HL-60 (cell line): ENCODE data around the gene NDUFV2.

ENCODE experiments used
- DNase-seq, 2 experiments: peaks; one replicate each; pipeline ENCODE4 v3.0.0-alpha.2; 2010 to 2020; ENCODE audit warnings: low read depth in 1 of 2, low spot score in 1 of 2
- H3K27ac ChIP-seq: fragments of 250-450 bp; sonication (Bioruptor Pico); replicated peaks from 2 replicates; pipeline ENCODE4 v1.5.1; 2020; ENCODE audit warnings: mild to moderate bottlenecking, moderate library complexity
- H3K27me3 ChIP-seq: fragments of 250-450 bp; sonication (Bioruptor Pico); 2 replicates; pipeline ENCODE4 v1.5.1; 2021; ENCODE audit warnings: mild to moderate bottlenecking, moderate library complexity; ENCODE audit not compliant: insufficient read depth, poor library complexity, severe bottlenecking
- H3K4me3 ChIP-seq: replicated peaks from 2 replicates; pipeline ENCODE4 v1.5.1; 2011; ENCODE audit warnings: mild to moderate bottlenecking, control low read depth, low read length; ENCODE audit not compliant: insufficient read depth
- GABPA ChIP-seq: IDR thresholded peaks from 2 replicates; pipeline ENCODE4 v1.6.1; 2012; ENCODE audit warnings: low read depth
- POLR2AphosphoS5 ChIP-seq: IDR thresholded peaks from 2 replicates; pipeline ENCODE4 v1.6.1; 2012; ENCODE audit warnings: low read depth
- REST ChIP-seq: IDR thresholded peaks from 2 replicates; pipeline ENCODE4 v1.6.1; 2012; ENCODE audit warnings: low read depth; ENCODE audit not compliant: insufficient replicate concordance
- SPI1 ChIP-seq: IDR thresholded peaks from 2 replicates; pipeline ENCODE4 v1.6.1; 2012; ENCODE audit warnings: low read depth, mild to moderate bottlenecking, borderline replicate concordance
- long read RNA-seq: library from polyadenylated mRNA; unstranded; transcript quantifications from one replicate; pipeline ENCODE4 v2.0.0, GENCODE V29; 2020
- TF ChIP-seq, protein P1 (sequence below): IDR thresholded peaks from one replicate; pipeline ENCODE4 v1.5.1; 2011; ENCODE audit warnings: low read length, control low read depth, inconsistent platforms; ENCODE audit not compliant: insufficient read depth

NDUFV2 gene
- long read RNA-seq, transcript NDUFV2-201 (8 exons, 930 nt): major isoform, 269 of 297 reads
- long read RNA-seq, partial matches to known transcripts: 1 of 297 reads
- long read RNA-seq, other reads (novel, unspliced or antisense): 27 of 297 reads

DNA sequence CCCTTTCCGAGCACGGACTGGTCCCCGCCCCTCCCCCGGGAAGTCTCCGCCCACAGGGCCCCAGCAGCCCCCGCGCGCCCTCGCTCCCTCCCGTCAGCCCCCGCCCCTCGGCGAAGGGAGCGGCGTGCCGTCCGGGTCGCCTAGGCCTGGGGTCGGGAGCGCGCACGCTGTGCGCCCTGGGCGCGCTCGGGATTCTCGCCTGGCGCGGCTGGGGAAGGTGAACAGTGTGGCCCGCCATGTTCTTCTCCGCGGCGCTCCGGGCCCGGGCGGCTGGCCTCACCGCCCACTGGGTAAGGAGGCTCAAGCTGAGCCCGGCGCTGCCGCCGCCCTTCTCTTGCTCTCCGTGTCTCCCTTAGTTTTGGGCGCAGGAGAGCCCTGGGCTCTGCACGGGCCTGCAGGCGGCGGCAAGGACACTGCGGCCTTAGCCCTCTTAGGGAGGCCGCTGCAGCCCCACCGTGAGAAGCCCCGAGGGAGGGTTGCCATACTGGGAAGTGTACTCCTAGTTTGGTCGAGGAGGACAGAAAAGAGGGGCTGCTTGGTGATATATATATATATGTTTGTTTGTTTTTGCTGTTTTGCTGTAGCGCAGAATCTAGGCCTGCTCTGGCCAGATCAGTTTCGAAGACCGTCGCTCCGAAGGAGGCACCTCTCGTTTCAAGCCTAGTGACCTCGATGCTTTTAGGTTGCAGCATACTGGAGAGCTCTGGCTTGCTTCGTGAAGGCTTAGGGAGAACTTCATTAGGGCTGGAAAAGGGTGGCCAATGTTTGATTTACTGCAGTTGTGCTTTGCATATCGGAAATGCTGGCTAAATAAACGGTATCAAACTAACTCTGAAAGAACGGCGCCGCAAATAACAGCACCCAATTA lies at the start of gene NDUFV2:
TSS of gene NDUFV2 (plus strand) at position 192 of the 868 bp plus-strand sequence. CDS start at position 237, 45 bp downstream.
- DNase-seq: peak; percentile 97 to 99
- TF ChIP-seq SPI1 (no peak), REST (peak; percentile 64), GABPA (no peak), POLR2AphosphoS5 (peak; percentile 94)
- no peaks in the 10 kb centered on the region for H3K27me3 ChIP-seq
- peak within 1 kb of the TSS; percentile 93 for H3K27ac ChIP-seq
- peak within 1 kb of the TSS; percentile 69 for H3K4me3 ChIP-seq

DNA sequence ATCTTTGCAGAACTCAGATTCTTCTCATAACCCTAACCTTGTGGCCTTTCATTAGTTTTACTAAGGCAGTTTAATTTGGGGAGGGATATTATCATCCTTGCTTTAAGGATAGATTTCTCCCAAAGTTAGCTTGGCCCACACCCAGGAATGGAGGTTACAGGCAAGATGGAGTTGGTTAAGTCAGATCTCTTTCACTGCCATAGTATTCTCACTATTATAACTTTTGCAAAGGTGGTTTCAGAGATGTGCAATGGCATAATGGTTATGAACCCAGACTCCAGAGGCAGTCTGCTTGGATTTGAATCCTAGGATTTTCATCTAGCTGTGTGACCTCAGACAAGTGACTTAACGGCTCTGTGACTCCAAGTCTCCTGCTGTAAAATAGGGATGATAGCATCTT lies 48.7 kb upstream of the NDUFV2 start:
- H3K27me3 ChIP-seq: no peaks in the 10 kb centered on the region
- no peak for TF ChIP-seq POLR2AphosphoS5
- no peak for TF ChIP-seq REST
- TF ChIP-seq SPI1: no peak
- TF ChIP-seq GABPA: no peak
- TF ChIP-seq, protein P1, sequence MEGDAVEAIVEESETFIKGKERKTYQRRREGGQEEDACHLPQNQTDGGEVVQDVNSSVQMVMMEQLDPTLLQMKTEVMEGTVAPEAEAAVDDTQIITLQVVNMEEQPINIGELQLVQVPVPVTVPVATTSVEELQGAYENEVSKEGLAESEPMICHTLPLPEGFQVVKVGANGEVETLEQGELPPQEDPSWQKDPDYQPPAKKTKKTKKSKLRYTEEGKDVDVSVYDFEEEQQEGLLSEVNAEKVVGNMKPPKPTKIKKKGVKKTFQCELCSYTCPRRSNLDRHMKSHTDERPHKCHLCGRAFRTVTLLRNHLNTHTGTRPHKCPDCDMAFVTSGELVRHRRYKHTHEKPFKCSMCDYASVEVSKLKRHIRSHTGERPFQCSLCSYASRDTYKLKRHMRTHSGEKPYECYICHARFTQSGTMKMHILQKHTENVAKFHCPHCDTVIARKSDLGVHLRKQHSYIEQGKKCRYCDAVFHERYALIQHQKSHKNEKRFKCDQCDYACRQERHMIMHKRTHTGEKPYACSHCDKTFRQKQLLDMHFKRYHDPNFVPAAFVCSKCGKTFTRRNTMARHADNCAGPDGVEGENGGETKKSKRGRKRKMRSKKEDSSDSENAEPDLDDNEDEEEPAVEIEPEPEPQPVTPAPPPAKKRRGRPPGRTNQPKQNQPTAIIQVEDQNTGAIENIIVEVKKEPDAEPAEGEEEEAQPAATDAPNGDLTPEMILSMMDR: no peak
- no peak overlapping the region for H3K27ac ChIP-seq
- DNase-seq: no peak
- H3K4me3 ChIP-seq: no peak overlapping the region

- Histone ChIP-seq H3K4me3 (no peak overlapping the region), H3K27ac (no peak overlapping the region), H3K27me3 (no peaks in the 10 kb centered on the region)
- TF ChIP-seq, protein P1: no peak
- TF ChIP-seq SPI1: no peak
- no peak for TF ChIP-seq GABPA
- TF ChIP-seq POLR2AphosphoS5: no peak
- TF ChIP-seq REST: no peak
- peak in 1 of 2 experiments; percentile 86 for DNase-seq
Measured at GRCh38 chr18:9055185-9055584, 47.3 kb upstream of the NDUFV2 start.
